NCI-H146 treated with DMSO at 0.1 percent for 48 hours (cell line): ENCODE measurements around the gene E2F3.

ENCODE experiments used
- DNase-seq: peaks from one replicate; lab custom pipeline; 2025; ENCODE audit not compliant: unreplicated experiment; lab: John Stamatoyannopoulos, UW

E2F3 gene

GRCh38 chr6:20529086-20529448 is 127.4 kb downstream of the E2F3 start:
- DNase-seq, result peak; percentile 41

GRCh38 chr6:20532881-20533280 is 131.2 kb downstream of the E2F3 start:
- no peak for DNase-seq

DNA sequence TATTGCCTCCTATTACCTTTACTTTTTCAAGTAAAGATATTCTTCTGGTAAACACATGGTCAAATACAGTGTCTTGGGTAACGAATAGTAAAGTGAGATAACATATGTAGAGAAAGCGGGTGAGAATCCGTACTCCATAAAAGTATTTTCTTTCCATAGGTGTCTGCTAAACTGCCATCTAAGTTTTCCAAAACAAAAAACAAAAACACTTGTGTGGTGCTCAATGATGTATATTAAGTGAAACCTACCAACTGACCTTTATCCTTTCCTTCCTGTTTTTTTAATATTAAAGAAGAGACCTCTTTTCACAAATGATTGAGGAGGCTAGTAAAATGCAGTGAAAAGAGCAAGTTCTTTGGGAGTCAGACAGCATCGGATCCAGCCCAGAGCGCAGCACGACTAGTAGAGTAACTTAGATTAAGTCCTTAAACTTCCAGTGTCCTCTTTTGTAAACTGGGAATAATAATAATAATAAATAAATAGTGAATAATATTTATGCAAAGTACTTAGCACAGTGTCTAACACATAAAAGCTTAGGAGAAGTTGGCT is 132.1 kb downstream of the E2F3 start:
- no peak for DNase-seq

GRCh38 chr6:20534295-20535262 is 132.9 kb downstream of the E2F3 start, which contains the start of gene CDKAL1:
CDKAL1 (plus strand) TSS chr6:20534457; CDS start chr6:20546351, 11,894 bp downstream.
- DNase-seq, result peak; percentile 72

- no peak for DNase-seq
These were observed 136.5 kb downstream of the E2F3 start for GRCh38 chr6:20538131-20538662.

DNA sequence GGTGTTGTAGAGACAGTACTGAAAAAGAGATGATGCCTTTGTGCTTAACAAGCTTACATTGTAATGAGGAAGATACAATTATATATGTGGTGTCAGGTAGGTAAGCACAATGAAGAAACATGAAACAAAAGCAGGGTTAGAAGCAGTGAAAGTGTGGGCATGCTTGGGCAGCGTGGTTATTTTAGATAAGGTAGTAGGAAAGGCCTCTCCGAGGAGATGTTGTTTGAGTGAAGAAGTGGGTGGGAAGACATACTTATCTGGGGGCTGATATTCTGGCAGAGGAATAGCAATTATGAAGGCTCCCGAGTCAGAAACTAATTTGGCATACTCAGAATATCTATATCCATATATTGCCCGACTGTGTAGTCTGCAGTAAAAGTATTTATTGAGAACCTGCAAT is 137.2 kb downstream of the E2F3 start:
- DNase-seq, result no peak

- no peak for DNase-seq
These were observed 137.7 kb downstream of the E2F3 start for GRCh38 chr6:20539387-20539786.

DNA sequence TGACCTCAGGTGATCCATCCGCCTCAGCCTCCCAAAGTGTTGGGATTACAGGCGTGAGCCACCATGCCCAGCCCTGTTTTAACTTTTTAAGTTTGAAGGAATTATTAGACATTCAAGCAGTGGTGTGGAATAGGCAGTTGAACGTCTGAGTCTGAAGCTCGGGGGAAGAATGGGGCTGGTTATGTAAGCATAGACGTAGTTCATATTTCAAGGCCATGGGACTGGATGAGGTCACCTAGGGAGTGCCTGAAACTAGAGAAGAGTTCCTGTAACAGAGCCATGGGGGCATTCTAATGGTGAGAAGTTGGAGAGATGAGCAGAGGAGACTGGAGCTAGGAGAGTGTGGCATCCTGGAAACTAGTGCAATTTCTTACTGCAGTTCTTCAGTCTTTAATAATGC is 139.0 kb downstream of the E2F3 start:
- no peak for DNase-seq

DNA sequence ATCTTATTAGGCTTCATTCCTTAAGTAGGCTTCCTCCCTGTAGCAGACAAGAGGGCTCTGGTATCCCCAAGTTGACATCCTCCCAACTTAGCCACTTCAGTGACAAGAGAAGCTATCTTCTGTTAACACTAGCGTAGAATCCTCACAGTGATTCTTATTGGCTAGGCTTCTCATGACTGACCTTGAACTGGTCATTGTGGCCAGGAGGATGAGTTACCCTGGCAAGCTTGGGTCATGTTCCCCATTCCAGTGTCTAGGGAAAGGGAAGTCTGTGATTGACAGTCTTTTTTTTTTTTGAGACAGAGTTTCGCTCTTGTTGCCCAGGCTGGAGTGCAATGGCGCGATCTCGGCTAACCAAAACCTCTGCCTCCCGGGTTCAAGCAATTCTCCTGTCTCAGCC is 139.7 kb downstream of the E2F3 start:
- no peak for DNase-seq

DNA sequence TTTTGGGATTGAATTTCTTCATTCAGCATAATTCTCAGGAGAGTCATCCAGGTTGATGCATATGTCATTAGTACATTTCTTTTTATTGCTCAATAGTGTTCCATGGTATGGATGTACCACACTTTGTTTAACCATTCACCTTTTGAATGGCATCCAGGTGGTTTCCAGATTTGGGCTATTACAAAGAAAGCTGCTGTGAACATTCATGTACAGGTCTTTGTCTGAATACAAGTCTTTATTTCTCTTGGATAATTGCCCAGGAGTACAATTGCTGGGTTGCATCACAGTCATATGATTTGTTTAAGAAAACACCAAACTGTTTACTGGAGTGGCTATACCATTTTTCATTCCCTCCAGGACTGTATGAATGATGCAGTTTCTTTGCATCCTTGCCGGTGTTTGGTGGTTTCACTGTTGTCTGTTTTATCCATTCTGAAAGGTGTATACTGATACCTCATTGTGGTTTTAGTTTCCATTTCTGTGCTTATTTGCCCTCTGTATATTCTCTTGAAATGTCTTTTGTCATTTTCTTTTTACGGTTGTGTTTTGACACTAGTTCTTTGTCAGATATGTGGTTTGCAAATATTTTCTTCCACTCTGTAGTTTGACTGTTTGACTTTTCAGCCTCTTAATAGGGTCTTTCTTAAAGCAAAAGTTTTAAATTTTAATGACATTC is 141.4 kb downstream of the E2F3 start:
- no peak for DNase-seq
